Naive thymus-derived CD4-positive, alpha-beta T cell (primary cell): ENCODE results near the gene SLC5A12. TPM values are rescaled to one million over a fixed set of nuclear protein-coding genes. Genes with fewer than 3 reads are reported as not detected.

Source experiments
- ATAC-seq: fragments of 150-1000 bp; cut with Tn5 transposase; 2 replicates; pipeline ENCODE4 v1.10.0; 2021; ENCODE audit warnings: mild to moderate bottlenecking, moderate library complexity
- CTCF ChIA-PET: fragments of 350-600 bp; sonication (Branson Sonifier 250); formaldehyde crosslinking; loops from one replicate; lab custom pipeline; 2021; ENCODE audit warnings: antibody characterized with exemption; lab: Charles Lee
- POLR2A ChIA-PET: fragments of 350-600 bp; sonication (Branson Sonifier 250); formaldehyde crosslinking; loops from one replicate; lab custom pipeline; 2021; ENCODE audit warnings: antibody characterized with exemption, inconsistent platforms; lab: Charles Lee
- DNase-seq, 9 donors: peaks; one replicate each; pipeline versions ENCODE4 v3.0.0 to v3.0.0-alpha.2; 2020 to 2022; ENCODE audit warnings: mixed read lengths in 1 of 9
- H3K27ac ChIP-seq: one replicate; pipeline ENCODE4 v1.7.0; 2013; ENCODE audit warnings: mild to moderate bottlenecking, low read depth, low read length, moderate library complexity
- H3K27me3 ChIP-seq, 2 donors: one replicate each; pipeline ENCODE4 v1.7.0; 2013; ENCODE audit warnings: low read length in 2 of 2, mild to moderate bottlenecking in 2 of 2, moderate library complexity in 2 of 2; ENCODE audit not compliant: control insufficient read depth in 2 of 2, insufficient read depth in 2 of 2
- H3K36me3 ChIP-seq, 3 experiments: 1 replicate in 2 of 3; 2 replicates in 1 of 3; pipeline ENCODE4 v1.7.0; 2013; ENCODE audit warnings: low read length in 3 of 3, mild to moderate bottlenecking in 3 of 3, moderate library complexity in 1 of 3; ENCODE audit not compliant: insufficient read depth in 3 of 3, control insufficient read depth in 2 of 3
- H3K4me1 ChIP-seq, 2 donors: one replicate each; pipeline ENCODE4 v1.7.0; 2013; ENCODE audit warnings: low read length in 2 of 2, mild to moderate bottlenecking in 2 of 2, moderate library complexity in 1 of 2; ENCODE audit not compliant: control insufficient read depth in 2 of 2, insufficient read depth in 2 of 2
- H3K4me3 ChIP-seq: 2 replicates; pipeline ENCODE4 v1.7.0; 2013; ENCODE audit warnings: mild to moderate bottlenecking, low read length
- H3K9me3 ChIP-seq, 3 experiments: 1 replicate in 2 of 3; 2 replicates in 1 of 3; pipeline ENCODE4 v1.7.0; 2013; ENCODE audit warnings: low read length in 3 of 3; ENCODE audit not compliant: control insufficient read depth in 2 of 3
- H3K27ac Mint-ChIP-seq, 9 donors: one replicate each; pipeline ENCODE4 v1.8.0; 2020 to 2022; ENCODE audit warnings: mixed read lengths in 9 of 9, mild to moderate bottlenecking in 8 of 9, moderate library complexity in 5 of 9, inconsistent platforms in 2 of 9
- H3K27me3 Mint-ChIP-seq, 5 donors: one replicate each; pipeline ENCODE4 v1.8.0; 2021 to 2022; ENCODE audit warnings: mixed read lengths in 5 of 5, mild to moderate bottlenecking in 1 of 5
- H3K36me3 Mint-ChIP-seq, 5 donors: one replicate each; pipeline ENCODE4 v1.8.0; 2020 to 2022; ENCODE audit warnings: mixed read lengths in 5 of 5, mild to moderate bottlenecking in 3 of 5, inconsistent platforms in 1 of 5
- H3K4me1 Mint-ChIP-seq, 7 donors: one replicate each; pipeline ENCODE4 v1.8.0; 2020 to 2022; ENCODE audit warnings: mixed read lengths in 7 of 7, mild to moderate bottlenecking in 3 of 7, inconsistent platforms in 1 of 7
- H3K4me3 Mint-ChIP-seq, 10 donors: one replicate each; pipeline ENCODE4 v1.8.0; 2020 to 2022; ENCODE audit warnings: mild to moderate bottlenecking in 10 of 10, mixed read lengths in 10 of 10, moderate library complexity in 6 of 10, inconsistent platforms in 2 of 10
- H3K9me3 Mint-ChIP-seq, 11 donors: one replicate each; pipeline ENCODE4 v1.8.0; 2020 to 2022; ENCODE audit warnings: mixed read lengths in 11 of 11, mild to moderate bottlenecking in 4 of 11, inconsistent platforms in 1 of 11, moderate library complexity in 1 of 11
- intact Hi-C, 2 donors: fragments of 100-400 bp; cut with micrococcal nuclease; formaldehyde crosslinking; loops; one replicate each; pipeline ENCODE4 v1.15.1; 2023
- polyA plus RNA-seq, 2 donors: library from polyadenylated mRNA; unstranded; fragments of 300-500 nt; fragmentation: Illumina TruSeq; gene quantifications; one replicate each; pipeline ENCODE4 v1.2.3, GENCODE V29; 2021
- total RNA-seq, 6 experiments: library from RNA in 5 of 6; stranded (reverse) in 5 of 6; gene quantifications; 1 replicate in 5 of 6; 2 replicates in 1 of 6; pipeline ENCODE4 v1.2.3 and lab custom pipeline; 2021 to 2026

Gene SLC5A12
- total and polyA plus RNA-seq, 7 experiments from 2014 or later: not detected

DNA sequence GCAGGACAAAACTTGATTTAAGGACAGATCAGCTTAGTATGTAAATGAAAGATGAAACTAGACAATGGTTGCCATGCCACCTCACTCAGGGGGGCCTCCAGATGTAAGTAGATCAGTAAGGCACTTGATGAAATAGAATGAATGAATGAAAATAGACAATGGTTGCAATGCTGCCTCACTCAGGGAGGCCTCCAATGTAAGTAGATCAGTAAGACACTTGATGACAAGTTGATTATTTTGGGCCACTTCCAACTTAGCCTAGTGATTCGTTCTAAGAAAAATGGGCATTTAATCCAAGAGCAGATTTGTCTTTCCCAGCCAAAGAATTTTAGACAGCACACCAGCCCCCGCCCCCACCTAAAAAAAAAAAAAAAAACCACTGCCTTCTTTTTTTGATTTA is 19.2 kb upstream of the SLC5A12 start:
- intact Hi-C loops: no loop called here
- Histone ChIP-seq H3K27ac (no peak overlapping the region), H3K36me3 (no peaks in the 10 kb centered on the region), H3K4me3 (no peak overlapping the region), H3K4me1 (no peaks in the 10 kb centered on the region), H3K27me3 (no peaks in the 10 kb centered on the region), H3K9me3 (no peaks in the 10 kb centered on the region)
- DNase-seq (no peak), ATAC-seq (no peak)
- Mint-ChIP-seq H3K4me1 (no peaks in the 10 kb centered on the region), H3K9me3 (peaks cover 0 to 12% (median 1%) of the 10 kb centered on the region in 11 donors), H3K27me3 (no peaks in the 10 kb centered on the region), H3K36me3 (no peaks in the 10 kb centered on the region), H3K4me3 (no peak overlapping the region), H3K27ac (no peak overlapping the region)
- ChIA-PET POLR2A (no interaction called here), CTCF (no interaction called here)

GRCh38 chr11:26739366-26740073 is 17.7 kb upstream of the SLC5A12 start:
- Mint-ChIP-seq H3K4me1 (no peaks in the 10 kb centered on the region), H3K9me3 (peaks cover 0 to 10% (median 4%) of the 10 kb centered on the region in 11 donors), H3K4me3 (no peak overlapping the region), H3K27ac (no peak overlapping the region), H3K27me3 (no peaks in the 10 kb centered on the region), H3K36me3 (no peaks in the 10 kb centered on the region)
- DNase-seq: no peak
- intact Hi-C loops: no loop called here
- no peak overlapping the region for H3K27ac ChIP-seq
- ChIA-PET CTCF (no interaction called here), POLR2A (no interaction called here)
- no peaks in the 10 kb centered on the region for H3K4me1 ChIP-seq
- H3K9me3 ChIP-seq: no peaks in the 10 kb centered on the region
- no peaks in the 10 kb centered on the region for H3K27me3 ChIP-seq
- no peaks in the 10 kb centered on the region for H3K36me3 ChIP-seq
- ATAC-seq: no peak
- H3K4me3 ChIP-seq: no peak overlapping the region

DNA sequence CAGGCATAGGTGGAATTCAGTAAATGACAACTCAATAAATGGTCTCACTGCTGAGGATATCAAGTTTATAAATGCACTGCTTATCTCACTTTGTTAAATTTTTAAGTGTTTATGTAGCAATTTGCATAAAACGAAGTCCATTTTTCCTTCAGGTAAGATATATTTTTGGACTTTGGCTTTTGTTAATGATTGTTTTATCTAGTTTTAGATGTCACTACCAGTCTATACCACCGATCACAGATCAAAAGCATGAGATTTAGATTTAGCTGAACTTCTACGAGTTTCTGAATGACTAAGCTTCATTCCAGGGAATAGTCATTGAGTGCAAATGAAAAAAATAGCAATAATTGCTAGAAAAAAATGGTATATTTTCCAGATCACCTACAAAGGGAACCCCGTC is 12.8 kb upstream of the SLC5A12 start:
- Mint-ChIP-seq H3K4me3 (no peak overlapping the region), H3K4me1 (no peaks in the 10 kb centered on the region), H3K36me3 (peaks cover 0 to 4% (median 0%) of the 10 kb centered on the region in 5 donors), H3K27ac (no peak overlapping the region), H3K27me3 (no peaks in the 10 kb centered on the region), H3K9me3 (peaks cover 2 to 25% (median 9%) of the 10 kb centered on the region in 11 donors)
- intact Hi-C loops: no loop called here
- POLR2A ChIA-PET: no interaction called here
- no peak overlapping the region for H3K27ac ChIP-seq
- H3K27me3 ChIP-seq: no peaks in the 10 kb centered on the region
- H3K4me1 ChIP-seq: no peaks in the 10 kb centered on the region
- H3K4me3 ChIP-seq: no peak overlapping the region
- H3K36me3 ChIP-seq: no peaks in the 10 kb centered on the region
- no peak for ATAC-seq
- DNase-seq: no peak
- CTCF ChIA-PET: no interaction called here
- peaks cover 0 to 4% (median 0%) of the 10 kb centered on the region in 3 experiments for H3K9me3 ChIP-seq

- Mint-ChIP-seq H3K9me3 (peaks cover 2 to 26% (median 9%) of the 10 kb centered on the region in 11 donors), H3K4me1 (no peaks in the 10 kb centered on the region), H3K36me3 (peaks cover 0 to 4% (median 0%) of the 10 kb centered on the region in 5 donors), H3K27me3 (no peaks in the 10 kb centered on the region), H3K4me3 (no peak overlapping the region), H3K27ac (no peak overlapping the region)
- H3K4me1 ChIP-seq: no peaks in the 10 kb centered on the region
- no peak overlapping the region for H3K4me3 ChIP-seq
- no peak overlapping the region for H3K27ac ChIP-seq
- POLR2A ChIA-PET: no interaction called here
- CTCF ChIA-PET: no interaction called here
- intact Hi-C loops: no loop called here
- DNase-seq: no peak
- no peaks in the 10 kb centered on the region for H3K27me3 ChIP-seq
- peaks cover 0 to 4% (median 0%) of the 10 kb centered on the region in 3 experiments for H3K9me3 ChIP-seq
- H3K36me3 ChIP-seq: no peaks in the 10 kb centered on the region
- ATAC-seq: no peak
These were observed 9.2 kb upstream of the SLC5A12 start for GRCh38 chr11:26731084-26731456.

GRCh38 chr11:26730414-26731083 is 8.7 kb upstream of the SLC5A12 start:
- Histone ChIP-seq H3K4me1 (no peaks in the 10 kb centered on the region), H3K36me3 (no peaks in the 10 kb centered on the region), H3K9me3 (peaks cover 0 to 4% (median 0%) of the 10 kb centered on the region in 3 experiments), H3K27ac (no peak overlapping the region), H3K27me3 (no peaks in the 10 kb centered on the region), H3K4me3 (no peak overlapping the region)
- H3K27ac Mint-ChIP-seq: no peak overlapping the region
- intact Hi-C loops: no loop called here
- DNase-seq: no peak
- H3K27me3 Mint-ChIP-seq: no peaks in the 10 kb centered on the region
- CTCF ChIA-PET: no interaction called here
- no peaks in the 10 kb centered on the region for H3K4me1 Mint-ChIP-seq
- no peak overlapping the region for H3K4me3 Mint-ChIP-seq
- POLR2A ChIA-PET: no interaction called here
- peaks cover 0 to 4% (median 0%) of the 10 kb centered on the region in 5 donors for H3K36me3 Mint-ChIP-seq
- H3K9me3 Mint-ChIP-seq: peaks cover 4 to 26% (median 9%) of the 10 kb centered on the region in 11 donors
- ATAC-seq: no peak

DNA sequence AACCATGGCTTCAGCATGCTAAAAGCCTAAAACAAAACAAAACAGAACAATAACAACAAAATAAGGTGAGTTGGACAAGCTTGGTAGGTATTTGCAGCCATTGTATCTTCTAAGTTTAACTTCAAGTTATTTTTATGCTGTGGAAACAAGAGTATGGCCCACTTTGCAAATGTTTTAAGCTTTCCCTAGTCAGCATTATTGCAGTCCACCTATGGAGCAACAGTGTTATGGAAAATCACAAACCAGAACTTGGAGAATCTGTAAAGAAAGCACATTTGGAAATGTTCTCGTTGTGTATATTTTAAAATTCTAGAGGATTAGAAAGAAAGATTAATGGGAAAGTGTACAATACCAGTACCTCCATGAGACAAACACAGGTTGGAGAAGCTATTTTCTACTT is 7.4 kb upstream of the SLC5A12 start:
- no peaks in the 10 kb centered on the region for H3K27me3 Mint-ChIP-seq
- peaks cover 3 to 27% (median 9%) of the 10 kb centered on the region in 11 donors for H3K9me3 Mint-ChIP-seq
- intact Hi-C loops: no loop called here
- H3K36me3 Mint-ChIP-seq: peaks cover 0 to 4% (median 0%) of the 10 kb centered on the region in 5 donors
- no peaks in the 10 kb centered on the region for H3K4me1 Mint-ChIP-seq
- CTCF ChIA-PET: no interaction called here
- Histone ChIP-seq H3K36me3 (no peaks in the 10 kb centered on the region), H3K4me3 (no peak overlapping the region), H3K4me1 (no peaks in the 10 kb centered on the region), H3K27me3 (no peaks in the 10 kb centered on the region), H3K27ac (no peak overlapping the region), H3K9me3 (peaks cover 0 to 4% (median 0%) of the 10 kb centered on the region in 3 experiments)
- no peak for DNase-seq
- no peak overlapping the region for H3K27ac Mint-ChIP-seq
- no peak overlapping the region for H3K4me3 Mint-ChIP-seq
- POLR2A ChIA-PET: no interaction called here
- ATAC-seq: no peak

DNA sequence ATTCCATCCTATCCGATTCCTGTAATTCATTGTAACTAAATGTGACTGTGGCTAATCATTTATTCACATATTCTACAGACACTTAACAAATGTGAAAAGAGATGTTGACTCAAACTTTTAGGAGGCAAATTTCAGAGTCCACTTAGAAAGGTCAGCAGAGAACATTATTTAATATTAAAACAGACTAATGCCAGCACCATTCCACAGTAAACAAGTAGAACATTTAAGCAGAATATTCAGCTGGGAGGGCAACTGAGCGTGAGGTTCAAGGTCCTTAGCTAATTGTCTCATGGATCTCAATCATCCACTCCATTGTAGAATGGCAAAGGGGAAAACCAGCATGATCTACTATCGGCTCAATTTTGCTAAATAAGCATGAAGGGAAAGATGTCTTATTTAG is 5.1 kb upstream of the SLC5A12 start:
- ChIA-PET CTCF (no interaction called here), POLR2A (no interaction called here)
- intact Hi-C loops: no loop called here
- no peaks in the 10 kb centered on the region for H3K4me1 Mint-ChIP-seq
- Histone ChIP-seq H3K9me3 (no peaks in the 10 kb centered on the region), H3K36me3 (no peaks in the 10 kb centered on the region), H3K4me3 (no peak overlapping the region), H3K27ac (no peak overlapping the region), H3K27me3 (no peaks in the 10 kb centered on the region), H3K4me1 (no peaks in the 10 kb centered on the region)
- H3K27ac Mint-ChIP-seq: no peak overlapping the region
- peaks cover 0 to 24% (median 4%) of the 10 kb centered on the region in 11 donors for H3K9me3 Mint-ChIP-seq
- H3K36me3 Mint-ChIP-seq: peaks cover 0 to 4% (median 0%) of the 10 kb centered on the region in 5 donors
- no peaks in the 10 kb centered on the region for H3K27me3 Mint-ChIP-seq
- DNase-seq (no peak), ATAC-seq (no peak)
- no peak overlapping the region for H3K4me3 Mint-ChIP-seq
